Measurements from ENCODE around the gene ISCA1. TPM values are rescaled to one million over a fixed set of nuclear protein-coding genes. Genes with fewer than 3 reads are reported as not detected.

The ISCA1 gene
- total and polyA plus RNA-seq, 5 experiments from 2014 or later: 36.7 to 57.7 (median 41.4) TPM

Other genes with a start within 250 kb of the ISCA1 start
- 1 to 10 TPM in 1 of 2 experiments, under 1 TPM in 1; 0.75 to 1.5 TPM for gene GOLM1, start 183.0 kb downstream of the ISCA1 start, total RNA-seq
- gene GOLM1, start 183.0 kb downstream of the ISCA1 start, polyA plus RNA-seq: 1 to 10 TPM in 2 of 3 donors, under 1 TPM in 1; 0.83 to 1.2 (median 1.1) TPM
- gene C9orf153, start 22.9 kb downstream of the ISCA1 start, total RNA-seq: 1 to 10 TPM in 1 of 2 experiments, under 1 TPM in 1; 0.77 to 1.1 TPM
- gene C9orf153, start 22.9 kb downstream of the ISCA1 start, polyA plus RNA-seq: under 1 TPM in 1 of 3 donors, not detected in 2; 0.45 TPM
- 10 to 100 TPM; 48.8 to 50.5 TPM for gene TUT7, start 71.9 kb upstream of the ISCA1 start, total RNA-seq
- 10 to 100 TPM in 2 of 3 donors, 1 to 10 TPM in 1; 9.6 to 16.9 (median 14.3) TPM for gene TUT7, start 71.9 kb upstream of the ISCA1 start, polyA plus RNA-seq

Data from naive thymus-derived CD8-positive, alpha-beta T cell (primary cell).